ENCODE data around the gene CPLX4.

- TF ChIP-seq POLR2A (IDR thresholded peaks at IDR 0.05) = no peak
- TF ChIP-seq CTCF (IDR thresholded peaks at IDR 0.05) = no peak
- no peak for TF ChIP-seq EP300 (IDR thresholded peaks at IDR 0.05)
Observed at GRCh38 chr18:59358414-59358711, 39.9 kb upstream of the CPLX4 start.

Data from tibial nerve (tissue), 4 donors.